PC-9 (cell line): ENCODE results near the gene EID1. TPM values are rescaled to one million over a fixed set of nuclear protein-coding genes. Genes with fewer than 3 reads are reported as not detected.

ENCODE experiments used
- BruUV-seq: library from RNA; stranded (reverse); fragments of 400-500 nt; replicated peaks from 2 replicates; lab custom pipeline; 2021; lab: Mats Ljungman, UMichigan
- CTCF ChIA-PET: fragments of 300-600 bp; sonication (Branson Sonifier 250); formaldehyde crosslinking; loops from one replicate; lab custom pipeline; 2022; ENCODE audit warnings: antibody characterized with exemption; lab: Charles Lee
- POLR2A ChIA-PET: fragments of 300-600 bp; sonication (Branson Sonifier 250); formaldehyde crosslinking; loops from one replicate; lab custom pipeline; 2022; ENCODE audit warnings: antibody characterized with exemption; ENCODE audit not compliant: unreplicated experiment; lab: Charles Lee
- DNase-seq, 2 experiments: peaks; one replicate each; pipeline versions ENCODE4 v3.0.0 to v3.0.0-alpha.2; 2015 to 2022; ENCODE audit warnings: mixed read lengths in 1 of 2
- H2AFZ ChIP-seq: fragments of 200-600 bp; sonication (generic); 2 replicates; pipeline ENCODE4 v1.8.1; 2017; ENCODE audit warnings: antibody characterized with exemption
- H3F3A ChIP-seq: fragments of 200-600 bp; sonication (generic); 2 replicates; pipeline ENCODE4 v1.8.1; 2017; ENCODE audit warnings: antibody characterized with exemption, mild to moderate bottlenecking, low read depth; ENCODE audit not compliant: insufficient read depth
- H3K27ac ChIP-seq: fragments of 200-600 bp; sonication (generic); 2 replicates; pipeline ENCODE4 v1.6.1; 2016; ENCODE audit warnings: mixed run types
- H3K27me3 ChIP-seq: fragments of 200-600 bp; sonication (generic); 2 replicates; pipeline ENCODE4 v1.6.1; 2016; ENCODE audit warnings: low read depth, mixed run types; ENCODE audit not compliant: insufficient read depth
- H3K36me3 ChIP-seq: fragments of 200-600 bp; sonication (generic); 2 replicates; pipeline ENCODE4 v1.6.1; 2016; ENCODE audit warnings: low read depth, mixed run types
- H3K4me1 ChIP-seq: fragments of 200-600 bp; sonication (generic); replicated peaks from 2 replicates; pipeline ENCODE4 v1.6.1; 2016; ENCODE audit warnings: mixed run types; ENCODE audit not compliant: insufficient read depth
- H3K4me2 ChIP-seq: fragments of 200-600 bp; sonication (generic); 2 replicates; pipeline ENCODE4 v1.6.1; 2017; ENCODE audit warnings: mixed run types
- H3K4me3 ChIP-seq: fragments of 200-600 bp; sonication (generic); 2 replicates; pipeline ENCODE4 v1.6.1; 2016; ENCODE audit warnings: mixed run types
- H3K79me2 ChIP-seq: fragments of 200-600 bp; sonication (generic); 2 replicates; pipeline ENCODE4 v1.6.1; 2017; ENCODE audit warnings: low read depth, mixed run types
- H3K9me2 ChIP-seq: fragments of 200-600 bp; sonication (generic); 2 replicates; pipeline ENCODE4 v1.8.1; 2017; ENCODE audit warnings: mild to moderate bottlenecking; ENCODE audit not compliant: insufficient read depth
- H3K9me3 ChIP-seq: fragments of 200-600 bp; sonication (generic); 2 replicates; pipeline ENCODE4 v1.8.1; 2016; ENCODE audit warnings: low read depth; ENCODE audit not compliant: insufficient read depth
- H4K20me1 ChIP-seq: fragments of 200-600 bp; sonication (generic); 2 replicates; pipeline ENCODE4 v1.8.1; 2017; ENCODE audit not compliant: insufficient read depth
- EZH2 ChIP-seq: fragments of 200-600 bp; sonication (generic); IDR thresholded peaks from 2 replicates; pipeline ENCODE4 v1.8.0; 2017; ENCODE audit warnings: antibody characterized with exemption, low read depth
- intact Hi-C: fragments of 100-400 bp; cut with micrococcal nuclease; formaldehyde crosslinking; loops from one replicate; pipeline ENCODE4 v1.10.0; 2022; ENCODE audit not compliant: unreplicated experiment
- total RNA-seq: library from RNA; stranded (reverse); gene quantifications from 2 replicates; pipeline ENCODE4 v1.2.3, GENCODE V29; 2021
- TF ChIP-seq, protein P1 (sequence below): fragments of 200-600 bp; sonication (generic); conservative IDR thresholded peaks from 2 replicates; pipeline ENCODE4 v1.6.1; 2017; ENCODE audit warnings: mixed run types, antibody characterized with exemption, mild to moderate bottlenecking, moderate library complexity

The EID1 gene
- total RNA-seq, 1 experiment from 2014 or later, result 73.9 TPM

DNA sequence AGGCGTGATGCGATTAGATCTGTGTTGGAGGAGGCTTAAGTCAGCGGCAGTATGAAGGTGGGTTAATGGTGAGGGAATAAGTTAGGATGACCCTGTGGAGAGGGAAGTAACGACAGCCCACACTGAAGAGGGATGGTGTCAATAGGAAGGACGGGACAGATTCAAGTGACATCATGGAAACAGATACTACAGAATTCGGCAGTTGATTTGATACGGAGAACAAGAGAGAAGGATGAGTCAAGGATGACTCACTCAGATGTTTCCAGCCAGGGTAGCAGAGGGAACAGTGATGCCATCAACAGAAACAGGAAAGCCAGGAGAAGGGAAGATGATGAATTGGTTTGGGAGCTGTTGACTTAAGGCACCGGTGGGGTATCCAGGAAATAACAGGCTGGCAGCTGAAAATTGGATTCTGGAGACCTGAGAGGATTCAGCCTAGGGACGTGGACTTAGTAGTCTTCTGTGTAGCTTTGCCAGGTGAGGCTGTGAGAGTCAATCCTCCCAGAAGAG, 47.8 kb downstream of the EID1 start:
- no peaks in the 10 kb centered on the region for H3K27me3 ChIP-seq
- H4K20me1 ChIP-seq, result no peaks in the 10 kb centered on the region
- BruUV-seq, result no TSS peak
- peak overlapping the region; percentile 37; the same call in 1 of the 2 replicates for H3K27ac ChIP-seq
- H3K36me3 ChIP-seq, result no peaks in the 10 kb centered on the region
- CTCF ChIA-PET, result interaction anchor here (0.6 kb wide), 1 partner anchor 50 kb away, joined by 3 read pairs; no protein-coding TSS in a partner anchor
- H2AFZ ChIP-seq, result no peak overlapping the region
- peaks cover 8% of the 10 kb centered on the region; the same call in 1 of the 2 replicates for H3K4me1 ChIP-seq
- H3K79me2 ChIP-seq, result no peaks in the 10 kb centered on the region
- intact Hi-C loops, result no loop called here
- DNase-seq, result peak; percentile 25 to 69
- 0 out of 2 replicates have a peak, but pooled peaks cover 4% of the 10 kb centered on the region for H3F3A ChIP-seq
- H3K4me2 ChIP-seq, result peak overlapping the region; percentile 46
- no peaks in the 10 kb centered on the region for H3K9me2 ChIP-seq
- TF ChIP-seq, protein P1, sequence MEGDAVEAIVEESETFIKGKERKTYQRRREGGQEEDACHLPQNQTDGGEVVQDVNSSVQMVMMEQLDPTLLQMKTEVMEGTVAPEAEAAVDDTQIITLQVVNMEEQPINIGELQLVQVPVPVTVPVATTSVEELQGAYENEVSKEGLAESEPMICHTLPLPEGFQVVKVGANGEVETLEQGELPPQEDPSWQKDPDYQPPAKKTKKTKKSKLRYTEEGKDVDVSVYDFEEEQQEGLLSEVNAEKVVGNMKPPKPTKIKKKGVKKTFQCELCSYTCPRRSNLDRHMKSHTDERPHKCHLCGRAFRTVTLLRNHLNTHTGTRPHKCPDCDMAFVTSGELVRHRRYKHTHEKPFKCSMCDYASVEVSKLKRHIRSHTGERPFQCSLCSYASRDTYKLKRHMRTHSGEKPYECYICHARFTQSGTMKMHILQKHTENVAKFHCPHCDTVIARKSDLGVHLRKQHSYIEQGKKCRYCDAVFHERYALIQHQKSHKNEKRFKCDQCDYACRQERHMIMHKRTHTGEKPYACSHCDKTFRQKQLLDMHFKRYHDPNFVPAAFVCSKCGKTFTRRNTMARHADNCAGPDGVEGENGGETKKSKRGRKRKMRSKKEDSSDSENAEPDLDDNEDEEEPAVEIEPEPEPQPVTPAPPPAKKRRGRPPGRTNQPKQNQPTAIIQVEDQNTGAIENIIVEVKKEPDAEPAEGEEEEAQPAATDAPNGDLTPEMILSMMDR, result no peak
- no peak for TF ChIP-seq EZH2
- H3K9me3 ChIP-seq, result no peaks in the 10 kb centered on the region
- H3K4me3 ChIP-seq, result no peak overlapping the region
- POLR2A ChIA-PET, result no interaction called here

GRCh38 chr15:48928877-48929538, 51.1 kb downstream of the EID1 start:
- H3K4me1 ChIP-seq, result peaks cover 8% of the 10 kb centered on the region; the same call in 1 of the 2 replicates
- H4K20me1 ChIP-seq, result no peaks in the 10 kb centered on the region
- no peaks in the 10 kb centered on the region for H3K27me3 ChIP-seq
- H3K4me3 ChIP-seq, result no peak overlapping the region
- ChIA-PET CTCF (no interaction called here), POLR2A (no interaction called here)
- H3K9me3 ChIP-seq, result no peaks in the 10 kb centered on the region
- no peaks in the 10 kb centered on the region for H3K79me2 ChIP-seq
- no TSS peak for BruUV-seq
- H3F3A ChIP-seq, result 0 out of 2 replicates have a peak, but pooled peaks cover 4% of the 10 kb centered on the region
- TF ChIP-seq, protein P1, result no peak
- no peak for TF ChIP-seq EZH2
- no peaks in the 10 kb centered on the region for H3K9me2 ChIP-seq
- intact Hi-C loops, result no loop called here
- no peak overlapping the region for H2AFZ ChIP-seq
- no peak for DNase-seq
- H3K4me2 ChIP-seq, result no peak overlapping the region
- no peak overlapping the region for H3K27ac ChIP-seq
- H3K36me3 ChIP-seq, result no peaks in the 10 kb centered on the region

DNA sequence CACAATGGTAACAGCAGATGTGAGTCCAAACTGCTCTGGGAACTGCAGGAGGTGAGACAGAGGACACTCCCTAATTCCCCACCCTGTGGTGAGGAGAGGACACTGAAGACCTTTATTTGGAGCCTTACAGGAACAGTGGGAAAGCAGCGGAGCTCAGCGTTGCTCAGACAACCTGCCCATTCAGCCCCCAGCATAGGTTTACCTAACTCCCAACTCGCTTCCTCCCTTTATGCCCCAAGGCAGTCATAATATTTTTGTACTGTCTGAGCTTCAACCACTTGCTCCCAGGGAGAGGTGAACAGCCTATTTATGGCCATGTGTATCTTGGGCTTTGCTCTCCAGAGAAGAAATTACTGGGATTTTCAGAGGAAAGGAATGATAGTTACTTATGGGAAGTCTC, 51.7 kb downstream of the EID1 start:
- Histone ChIP-seq H2AFZ (no peak overlapping the region), H3K4me3 (no peak overlapping the region), H4K20me1 (no peaks in the 10 kb centered on the region), H3K9me3 (no peaks in the 10 kb centered on the region), H3K36me3 (no peaks in the 10 kb centered on the region), H3K79me2 (no peaks in the 10 kb centered on the region), H3K27ac (no peak overlapping the region), H3K9me2 (no peaks in the 10 kb centered on the region), H3K27me3 (no peaks in the 10 kb centered on the region), H3F3A (0 out of 2 replicates have a peak, but pooled peaks cover 4% of the 10 kb centered on the region), H3K4me1 (peaks cover 8% of the 10 kb centered on the region; the same call in 1 of the 2 replicates), H3K4me2 (no peak overlapping the region)
- intact Hi-C loops, result no loop called here
- DNase-seq, result no peak
- POLR2A ChIA-PET, result no interaction called here
- no peak for TF ChIP-seq EZH2
- TF ChIP-seq, protein P1, result no peak
- BruUV-seq, result no TSS peak
- CTCF ChIA-PET, result no interaction called here

Other genes starting within 250 kb of the EID1 start
- 1.3 TPM in 2 replicates for gene FBN1, start 232.4 kb upstream of the EID1 start, total RNA-seq
- gene CEP152, start 67.1 kb upstream of the EID1 start, total RNA-seq, result 19.2 and 24.6 TPM in 2 replicates
- 0.18 and 0.44 TPM in 2 replicates for gene SHC4, start 85.8 kb downstream of the EID1 start, total RNA-seq
- 31.2 and 33.2 TPM in 2 replicates for gene SECISBP2L, start 168.3 kb downstream of the EID1 start, total RNA-seq